Transverse colon (tissue), 4 donors: ENCODE data around the gene NR3C1.

Experiments
- CTCF ChIP-seq, 5 experiments: fragments of 200-600 bp in 3 of 5; fragments of 450-650 bp in 2 of 5; sonication (generic) in 3 of 5; IDR thresholded peaks; 1 replicate in 2 of 5; 2 replicates in 3 of 5; pipeline ENCODE4 v1.5.1; 2016 to 2017; ENCODE audit warnings: antibody characterized with exemption in 5 of 5, inconsistent platforms in 3 of 5, mild to moderate bottlenecking in 2 of 5, moderate library complexity in 1 of 5
- EP300 ChIP-seq: sonication (generic); formaldehyde crosslinking; IDR thresholded peaks from one replicate; pipeline ENCODE4 v1.6.1; 2017; ENCODE audit warnings: antibody characterized with exemption, low read depth
- POLR2AphosphoS5 ChIP-seq, 3 donors: sonication (generic); formaldehyde crosslinking; IDR thresholded peaks; one replicate each; pipeline ENCODE4 v1.6.1; 2016; ENCODE audit warnings: antibody characterized with exemption in 3 of 3

GRCh38 chr5:143427122-143427735 lies 23.7 kb upstream of the NR3C1 start:
- no peak for TF ChIP-seq CTCF (IDR thresholded peaks at IDR 0.05)
- TF ChIP-seq EP300 = no peak
- no peak for TF ChIP-seq POLR2AphosphoS5 (IDR thresholded peaks at IDR 0.05)
